Putamen (tissue), 1 donor: ENCODE results near the gene FIGNL2.

ENCODE experiments used
- DNase-seq: peaks from one replicate; pipeline ENCODE4 v3.0.0-alpha.2; 2016; ENCODE audit warnings: low spot score

FIGNL2 gene

DNA sequence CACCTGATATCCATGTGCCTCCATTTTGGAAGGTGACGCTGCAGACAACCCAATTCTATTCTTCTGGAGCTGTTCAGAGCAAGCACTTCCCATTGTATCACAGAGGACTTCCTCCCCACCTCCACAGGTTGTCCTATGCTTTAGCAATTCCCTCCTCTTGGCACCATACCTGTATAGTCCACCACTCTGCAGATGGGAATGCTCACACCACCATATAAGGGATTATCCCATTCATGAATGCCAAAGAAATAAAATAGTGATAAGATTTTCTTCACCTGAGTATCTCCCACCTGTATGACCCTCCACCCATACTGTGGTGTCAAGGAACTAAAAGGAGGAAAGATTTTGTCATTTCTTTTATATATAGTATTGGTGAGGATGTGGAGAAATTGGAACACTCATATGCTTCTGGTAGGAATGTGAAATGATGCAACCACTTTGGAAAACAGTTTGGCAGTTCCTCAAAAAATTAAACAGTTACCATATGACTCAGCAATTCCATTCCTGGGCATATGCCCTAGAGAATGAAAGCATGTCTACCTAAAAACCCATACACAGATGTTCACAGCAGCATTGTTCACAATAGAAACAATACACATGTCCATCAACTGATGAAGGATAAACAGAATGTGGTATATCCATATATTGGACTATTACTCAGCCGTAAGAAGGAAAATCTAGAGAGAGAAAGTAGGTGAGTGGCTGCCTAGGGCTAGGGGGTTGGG, 75.2 kb downstream of the FIGNL2 start:
- no peak for DNase-seq

DNA sequence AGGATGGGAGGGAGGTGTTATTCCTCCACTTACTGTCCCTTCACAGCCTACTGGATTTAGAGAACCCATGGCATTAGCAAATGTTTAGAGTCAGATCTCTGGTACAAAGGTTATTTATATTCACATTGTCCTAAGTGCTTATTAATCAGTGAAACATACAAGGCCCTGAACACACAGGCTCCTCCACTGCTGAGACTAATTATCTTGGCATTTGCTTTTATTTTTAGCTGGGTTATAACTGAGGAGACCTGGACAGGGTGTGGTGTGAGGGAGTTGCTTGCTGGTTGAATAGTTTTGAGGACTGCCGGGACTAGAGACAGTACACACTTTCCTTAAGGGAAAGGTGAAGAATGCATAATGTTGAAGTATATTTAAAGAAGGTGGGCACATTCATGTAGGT, 77.5 kb downstream of the FIGNL2 start:
- no peak for DNase-seq
